SK-MEL-5 (cell line): ENCODE measurements around the gene AP4E1. TPM values are rescaled to one million over a fixed set of nuclear protein-coding genes. Genes with fewer than 3 reads are reported as not detected.
"Not testable (repeated sequence)": the region's sequence is repeated elsewhere in the genome, so short reads cannot be mapped to it uniquely, and the experiment has no call there.

Source experiments
- DNase-seq: peaks from one replicate; pipeline ENCODE4 v3.0.0-alpha.2; 2016; ENCODE audit warnings: low read depth, low spot score
- in situ Hi-C: cut with HindIII; loops from 2 replicates; pipeline ENCODE4 v1.10.0; 2016; ENCODE audit warnings: low sequenced_read_pairs, high pct_unique_total_duplicates, low pct_unique_long_range_greater_than_20kb
- total RNA-seq: library from RNA; depleted of rRNA; stranded (reverse); fragments of >200 nt; shearing (Covaris generic); gene quantifications from 2 replicates; pipeline ENCODE4 v1.2.3, GENCODE V29; 2014

AP4E1 gene
- total RNA-seq, 1 experiment from 2014 or later: 7.3 TPM

GRCh38 chr15:50884540-50884939 is 23.9 kb upstream of the AP4E1 start:
- DNase-seq: no peak
- in situ Hi-C loops: no loop called here

GRCh38 chr15:50886139-50886467 is 22.4 kb upstream of the AP4E1 start:
- no peak for DNase-seq
- in situ Hi-C loops: no loop called here

- in situ Hi-C loops: no loop called here
These were observed 21.7 kb upstream of the AP4E1 start for GRCh38 chr15:50886611-50887345.

GRCh38 chr15:50888054-50888453 is 20.4 kb upstream of the AP4E1 start:
- DNase-seq: no peak
- in situ Hi-C loops: no loop called here

More at GRCh38 chr15:50886611-50887345, 21.7 kb upstream of the AP4E1 start:
- peak; percentile 65 for DNase-seq

- no peak for DNase-seq
- in situ Hi-C loops: no loop called here
These were observed 18.9 kb upstream of the AP4E1 start for GRCh38 chr15:50889589-50889988.

- DNase-seq: no peak
These were observed 17.7 kb upstream of the AP4E1 start for GRCh38 chr15:50890751-50891150.

GRCh38 chr15:50891159-50891558 is 17.3 kb upstream of the AP4E1 start:
- no peak for DNase-seq
- in situ Hi-C loops: no loop called here

More at GRCh38 chr15:50890751-50891150, 17.7 kb upstream of the AP4E1 start:
- in situ Hi-C loops: no loop called here

- no peak for DNase-seq
- in situ Hi-C loops: no loop called here
These were observed 14.5 kb upstream of the AP4E1 start for GRCh38 chr15:50893976-50894375.

GRCh38 chr15:50901390-50901789 is 7.1 kb upstream of the AP4E1 start:
- DNase-seq, in situ Hi-C loops: not testable (repeated sequence)

GRCh38 chr15:50904211-50904610 is 4.3 kb upstream of the AP4E1 start:
- DNase-seq: no peak
- in situ Hi-C loops: no loop called here

- DNase-seq: no peak
- in situ Hi-C loops: no loop called here
These were observed 3.4 kb upstream of the AP4E1 start for GRCh38 chr15:50905055-50905454.

- in situ Hi-C loops: no loop called here
- DNase-seq: no peak
These were observed 1.4 kb upstream of the AP4E1 start for GRCh38 chr15:50906954-50907600.

GRCh38 chr15:50907601-50908208 is 778 bp upstream of the AP4E1 start:
- in situ Hi-C loops: no loop called here
- peak; percentile 44 for DNase-seq

GRCh38 chr15:50909010-50909317 is 481 bp downstream of the AP4E1 start:
- no peak for DNase-seq
- in situ Hi-C loops: no loop called here

GRCh38 chr15:50910426-50910795 is 1.9 kb downstream of the AP4E1 start:
- in situ Hi-C loops: not testable (repeated sequence)

GRCh38 chr15:50911001-50911400 is 2.5 kb downstream of the AP4E1 start:
- no peak for DNase-seq
- in situ Hi-C loops: no loop called here

More at GRCh38 chr15:50910426-50910795, 1.9 kb downstream of the AP4E1 start:
- DNase-seq: not testable (repeated sequence)

GRCh38 chr15:50911621-50912020 is 3.1 kb downstream of the AP4E1 start:
- no peak for DNase-seq
- in situ Hi-C loops: no loop called here

GRCh38 chr15:50916400-50916799 is 7.9 kb downstream of the AP4E1 start:
- no peak for DNase-seq
- in situ Hi-C loops: no loop called here

GRCh38 chr15:50919359-50919758 is 10.9 kb downstream of the AP4E1 start:
- DNase-seq: not testable (repeated sequence)

More at GRCh38 chr15:50919359-50919758, 10.9 kb downstream of the AP4E1 start:
- in situ Hi-C loops: not testable (repeated sequence)
